Sigmoid colon (tissue), 3 donors: ENCODE measurements around the gene MYRF.

ENCODE experiments used
- CTCF ChIP-seq, 4 experiments: fragments of 450-650 bp in 3 of 4; fragments of 200-600 bp in 1 of 4; IDR thresholded peaks; one replicate each; pipeline ENCODE4 v1.5.1; 2016 to 2019; ENCODE audit warnings: antibody characterized with exemption in 4 of 4, mild to moderate bottlenecking in 3 of 4, moderate library complexity in 2 of 4
- POLR2A ChIP-seq, 2 donors: fragments of 450-650 bp; IDR thresholded peaks; one replicate each; pipeline ENCODE4 v1.6.1; 2016; ENCODE audit warnings: antibody characterized with exemption in 2 of 2, mild to moderate bottlenecking in 2 of 2, moderate library complexity in 2 of 2

DNA sequence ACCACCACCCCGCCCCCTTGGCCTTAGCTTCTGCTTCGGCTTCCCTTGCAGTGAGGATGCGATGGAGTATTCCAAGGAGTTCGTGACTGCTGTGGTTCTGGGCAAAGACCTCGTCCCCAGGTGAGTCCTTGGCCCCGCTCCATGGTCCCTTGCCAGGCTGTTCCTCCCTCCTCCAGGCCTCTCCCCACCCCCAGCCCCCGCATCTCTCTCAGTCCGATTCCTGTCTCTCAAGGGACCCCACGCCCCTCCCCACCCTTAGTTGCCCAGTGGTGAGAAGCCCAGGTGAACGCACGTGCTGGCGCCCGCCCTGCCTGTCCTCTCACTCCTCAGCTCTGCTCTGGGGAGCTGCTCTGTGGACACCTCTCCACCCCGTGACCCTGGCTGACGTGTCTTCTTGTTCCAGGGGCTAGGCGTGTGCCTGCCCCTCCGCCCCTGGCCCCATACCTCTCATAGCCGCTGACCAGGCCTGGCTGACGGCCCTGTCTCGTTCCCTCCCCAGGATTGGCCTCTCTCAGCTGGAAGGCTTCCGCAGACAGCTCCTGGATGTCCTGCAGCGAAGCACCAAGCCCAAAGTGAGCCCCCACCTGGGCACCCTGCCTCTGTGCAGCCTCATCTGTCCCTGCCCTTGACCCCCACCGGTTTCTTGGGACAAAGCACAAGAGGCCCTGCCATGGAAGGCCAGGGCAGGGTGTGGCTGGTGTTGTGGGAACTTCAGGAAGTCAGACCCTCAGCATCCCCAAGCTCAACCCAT lies 14.6 kb upstream of the MYRF start:
- no peak for TF ChIP-seq CTCF (IDR thresholded peaks at IDR 0.05)
- TF ChIP-seq POLR2A (IDR thresholded peaks at IDR 0.05): no peak
